Globus pallidus (tissue), 1 donor: ENCODE data around the gene RNF43.
"Not testable (repeated sequence)": the region's sequence is repeated elsewhere in the genome, so short reads cannot be mapped to it uniquely, and the experiment has no call there.

ENCODE experiments used
- DNase-seq: peaks from one replicate; pipeline ENCODE4 v3.0.0-alpha.2; 2015; ENCODE audit warnings: low spot score

The RNF43 gene

GRCh38 chr17:58409432-58409831 lies 7.9 kb downstream of the RNF43 start:
- no peak for DNase-seq

DNA sequence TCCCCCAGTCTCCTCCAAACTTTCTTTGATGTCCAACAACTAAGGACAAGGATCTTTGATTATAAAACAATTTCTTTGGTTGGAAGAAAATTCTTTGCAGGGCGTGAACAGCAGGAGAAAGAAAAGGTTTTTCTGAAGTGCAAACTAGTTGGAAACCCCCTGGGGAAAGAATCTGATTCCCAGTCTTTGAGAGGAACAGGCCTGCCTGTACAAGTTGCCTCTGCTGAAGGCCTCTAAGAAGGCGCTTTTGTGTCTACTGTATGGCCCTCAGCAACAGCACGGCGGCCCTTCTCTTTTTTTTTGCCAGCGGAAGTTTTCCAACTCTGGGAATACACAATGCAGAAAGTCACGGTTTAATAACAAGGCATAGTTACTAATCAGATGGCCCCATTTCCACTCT lies 14.0 kb downstream of the RNF43 start:
- DNase-seq, result no peak

DNA sequence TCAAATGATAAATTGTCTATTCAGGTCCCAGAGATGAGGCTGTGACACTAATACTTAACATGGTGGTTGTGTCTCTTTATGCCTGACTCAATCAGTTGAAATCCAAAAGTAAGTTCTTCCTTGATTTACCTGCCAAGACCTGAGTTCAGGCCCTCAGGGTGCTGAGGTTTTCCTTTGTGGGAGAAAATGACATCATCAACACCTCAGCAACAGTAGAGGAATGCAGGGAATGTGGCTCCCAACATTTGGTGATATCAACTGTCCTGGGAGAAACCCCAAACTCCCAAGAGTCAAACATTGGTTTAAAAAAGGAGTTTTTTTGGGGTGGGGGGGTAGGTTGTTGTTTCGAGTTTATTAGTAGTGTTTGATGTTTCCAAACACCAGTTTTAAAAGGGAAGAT lies 14.7 kb downstream of the RNF43 start:
- DNase-seq, result no peak

DNA sequence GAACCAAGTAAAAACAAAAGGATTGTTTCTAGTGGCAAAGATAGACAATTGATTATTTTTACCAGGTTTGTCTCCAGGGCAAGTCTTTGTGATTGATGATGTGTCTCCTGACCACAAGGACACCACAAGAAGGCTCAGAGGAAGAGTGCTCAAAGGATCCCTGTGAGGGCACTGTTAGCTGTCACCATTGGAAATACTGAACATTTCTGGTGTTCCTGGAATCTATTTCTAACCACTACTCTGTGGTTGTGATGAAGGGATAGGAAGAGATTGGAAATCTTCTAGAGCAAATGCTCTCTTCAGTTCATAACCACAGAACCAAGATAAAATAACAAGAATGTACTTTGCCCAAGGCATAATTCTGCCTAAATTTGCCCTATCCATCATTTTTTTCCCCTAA lies 15.3 kb downstream of the RNF43 start:
- no peak for DNase-seq

GRCh38 chr17:58401287-58401686 lies 16.0 kb downstream of the RNF43 start:
- no peak for DNase-seq

DNA sequence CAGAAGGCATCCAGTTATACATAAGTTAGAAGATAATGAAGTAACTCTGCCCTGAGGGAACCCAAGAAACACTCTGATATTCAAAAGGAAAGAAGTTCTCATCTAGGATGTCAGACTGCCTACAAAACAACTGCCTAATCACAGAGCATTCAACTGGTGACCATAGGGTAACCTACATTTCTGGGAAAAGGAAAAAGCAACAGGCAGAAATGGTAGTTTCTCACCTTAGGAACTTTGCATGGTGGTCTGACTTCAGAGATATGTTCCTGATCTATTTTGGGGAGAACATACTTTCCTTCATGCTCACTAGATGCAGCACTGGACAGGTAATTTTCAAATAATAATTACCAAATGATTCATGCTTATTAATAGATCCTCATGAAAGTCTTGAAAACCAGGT lies 16.5 kb downstream of the RNF43 start:
- DNase-seq, result no peak

GRCh38 chr17:58399974-58400373 lies 17.4 kb downstream of the RNF43 start:
- no peak for DNase-seq

DNA sequence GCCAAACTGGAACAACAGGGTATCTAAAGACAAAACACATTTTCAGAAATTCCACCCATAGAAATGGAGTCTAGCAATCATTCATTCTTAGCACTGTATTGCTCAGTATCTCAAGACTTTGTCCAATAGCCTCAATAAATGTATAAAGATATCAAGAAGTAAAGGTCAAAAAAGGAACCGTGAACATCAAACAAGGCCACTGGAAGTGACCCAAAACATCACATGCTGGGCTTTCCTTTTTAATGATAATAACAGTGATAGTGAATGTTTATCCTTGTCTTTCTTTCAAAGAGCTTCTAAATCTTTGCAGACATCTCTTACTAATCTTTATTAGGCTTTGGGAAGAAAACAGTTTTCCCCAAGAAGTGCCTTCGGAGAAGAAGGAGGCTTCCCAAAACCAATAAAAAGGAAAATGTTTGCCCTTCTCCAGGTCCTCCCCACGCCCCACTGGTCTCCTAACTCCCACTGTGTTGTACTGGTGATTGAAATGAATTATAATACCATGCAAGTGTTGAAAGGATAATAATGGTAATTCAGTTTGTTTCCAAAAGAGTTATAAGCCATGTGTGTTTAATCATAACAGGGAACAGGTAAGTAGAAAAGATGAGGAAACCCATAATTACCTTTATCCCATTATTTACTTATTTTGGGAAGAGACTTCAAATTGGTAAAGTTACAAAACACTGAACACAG lies 18.6 kb downstream of the RNF43 start:
- DNase-seq, result no peak

DNA sequence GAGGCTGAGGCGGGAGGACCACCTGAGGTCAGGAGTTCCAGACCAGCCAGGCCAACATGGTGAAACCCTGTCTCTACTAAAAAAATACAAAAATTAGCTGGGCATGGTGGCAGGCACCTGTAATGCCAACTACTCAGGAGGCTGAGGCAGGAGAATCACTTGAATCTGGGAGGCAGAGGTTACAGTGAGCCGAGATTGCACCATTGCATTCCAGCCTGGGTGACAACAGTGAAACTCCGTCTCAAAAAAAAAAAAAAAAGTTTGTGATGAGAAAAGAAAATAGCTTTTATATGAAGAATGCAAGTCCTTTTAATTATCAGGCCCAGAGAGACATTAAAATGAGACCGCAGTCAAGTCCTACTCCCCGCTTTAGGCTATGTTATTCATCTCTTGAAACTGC lies 19.9 kb downstream of the RNF43 start:
- DNase-seq, result not testable (repeated sequence)

GRCh38 chr17:58396173-58396572 lies 21.2 kb downstream of the RNF43 start:
- DNase-seq, result no peak

GRCh38 chr17:58394534-58395223 lies 22.7 kb downstream of the RNF43 start:
- DNase-seq, result no peak

DNA sequence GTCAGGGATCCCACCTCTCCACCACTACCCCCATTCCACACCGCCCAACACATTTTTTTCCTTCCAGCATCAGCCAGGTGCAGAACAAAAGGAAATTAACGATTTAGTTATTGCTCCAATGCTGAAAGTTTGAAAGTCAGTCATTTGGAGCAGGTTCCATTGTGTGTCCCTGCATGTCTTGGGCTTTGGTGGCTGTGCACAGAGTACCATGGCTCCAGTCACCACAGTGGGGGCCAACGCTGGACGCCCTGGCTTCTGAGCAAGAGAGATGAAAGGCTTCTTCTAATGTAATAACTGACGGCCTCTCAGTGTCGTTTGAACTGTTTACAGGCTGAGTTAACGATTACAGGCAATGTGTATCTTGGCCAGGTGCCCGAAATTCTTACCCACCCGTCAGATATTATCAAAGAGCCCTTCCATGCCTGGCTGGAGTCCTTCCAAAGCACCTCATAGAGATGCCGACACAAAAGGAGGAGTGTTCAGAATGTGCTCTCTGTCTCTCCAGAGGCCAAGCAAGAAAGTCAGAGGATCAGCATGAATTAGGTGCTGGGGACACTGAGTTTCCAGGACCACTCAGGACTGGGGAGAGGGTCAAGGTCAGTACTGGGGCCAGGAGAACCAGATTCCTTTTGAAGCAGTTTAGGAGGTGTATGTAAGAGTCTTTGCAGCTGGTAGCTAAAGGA lies 25.9 kb downstream of the RNF43 start:
- no peak for DNase-seq

- no peak for DNase-seq
Observed at GRCh38 chr17:58390884-58391283, 26.4 kb downstream of the RNF43 start.

DNA sequence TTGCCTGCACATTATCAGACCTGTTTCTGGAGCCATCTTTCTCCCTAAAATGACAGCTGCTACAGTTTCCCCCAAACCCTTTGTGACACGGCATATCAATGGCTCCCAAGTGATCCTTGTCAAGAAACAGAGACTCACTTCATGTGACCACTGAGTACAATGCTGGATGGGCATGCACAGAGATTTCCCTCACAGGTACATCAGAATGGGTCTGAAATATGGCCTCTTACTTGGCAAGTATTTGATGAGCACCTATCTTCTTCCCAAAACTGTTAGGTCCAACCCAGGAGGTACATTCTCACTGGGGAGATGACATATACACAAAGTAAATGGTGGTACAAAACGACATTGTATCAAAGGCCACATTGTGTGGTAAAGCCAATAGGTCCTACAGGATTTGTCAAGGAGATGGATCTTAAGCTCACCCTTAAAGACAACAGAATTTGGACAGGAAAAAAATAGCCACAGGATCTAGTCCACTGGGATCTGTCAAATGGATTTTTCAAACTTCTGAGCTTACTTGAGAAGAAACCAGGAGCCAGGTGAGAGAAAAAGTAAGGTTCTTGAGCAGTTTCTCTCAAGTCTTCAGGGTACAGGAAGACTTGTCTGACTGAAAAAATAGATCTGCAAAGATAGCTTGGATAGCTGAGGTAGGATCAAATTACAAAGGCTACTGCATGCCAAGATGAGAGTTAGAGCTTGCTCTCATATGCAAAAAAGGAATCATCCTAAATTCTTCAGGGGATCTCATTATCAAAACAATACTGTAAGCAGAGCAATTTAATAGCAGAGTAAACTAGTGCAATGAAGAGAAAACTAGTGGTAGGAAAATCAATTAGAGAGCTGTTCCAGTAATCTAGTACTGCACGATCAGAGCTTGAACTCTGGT lies 28.8 kb downstream of the RNF43 start:
- DNase-seq, result no peak

DNA sequence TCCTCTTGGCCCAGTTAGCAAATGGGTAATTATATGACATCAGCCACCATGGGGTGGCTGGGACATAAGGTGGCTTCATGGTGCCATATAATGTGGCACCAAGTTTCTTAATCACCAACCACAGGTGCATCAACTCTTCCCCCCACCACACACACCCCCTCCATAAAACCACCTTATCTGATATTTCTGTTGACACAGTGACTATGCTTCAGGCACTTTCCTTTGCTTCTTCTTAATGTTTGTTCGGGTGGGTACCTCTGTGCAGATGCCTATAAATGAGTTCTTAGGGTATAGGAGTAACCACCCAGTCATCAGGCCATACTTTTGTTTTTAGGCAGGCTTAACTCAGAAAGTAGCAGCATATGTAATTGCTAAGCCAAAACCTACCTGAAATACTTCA lies 29.5 kb downstream of the RNF43 start:
- no peak for DNase-seq

GRCh38 chr17:58386708-58387107 lies 30.6 kb downstream of the RNF43 start:
- no peak for DNase-seq

GRCh38 chr17:58385359-58385899 lies 31.9 kb downstream of the RNF43 start:
- DNase-seq, result no peak

DNA sequence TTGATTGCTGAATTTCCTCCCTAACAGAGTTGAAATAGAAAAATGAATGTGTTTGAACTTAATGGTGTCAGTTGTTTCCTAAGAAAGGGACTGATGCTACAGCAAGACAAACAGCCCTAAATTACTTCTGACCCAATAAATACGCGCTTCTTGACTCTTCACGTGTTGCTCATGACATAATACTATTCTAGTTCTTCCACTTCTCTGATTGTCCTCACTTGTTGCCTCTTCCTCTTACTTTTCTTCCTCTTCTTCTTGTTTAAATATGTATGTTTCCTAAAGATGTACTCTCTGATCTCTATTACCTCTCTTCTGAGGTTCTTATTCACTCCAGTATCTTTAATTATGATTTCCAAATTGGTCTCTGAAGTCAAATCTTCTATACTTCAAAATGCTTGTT lies 32.4 kb downstream of the RNF43 start:
- no peak for DNase-seq

GRCh38 chr17:58383892-58384462 lies 33.4 kb downstream of the RNF43 start:
- DNase-seq, result no peak

GRCh38 chr17:58382872-58383242 lies 34.5 kb downstream of the RNF43 start:
- DNase-seq, result no peak

GRCh38 chr17:58382108-58382871 lies 35.0 kb downstream of the RNF43 start:
- no peak for DNase-seq
